Central memory CD8-positive, alpha-beta T cell (primary cell): ENCODE data around the gene GPR157.
"Not testable (repeated sequence)": the region's sequence is repeated elsewhere in the genome, so short reads cannot be mapped to it uniquely, and the experiment has no call there.

Experiments
- ATAC-seq: fragments of 150-1000 bp; cut with Tn5 transposase; replicated peaks from 2 replicates; pipeline ENCODE4 v1.10.0; 2022; ENCODE audit warnings: mild to moderate bottlenecking, moderate FRiP score, moderate number of reproducible peaks; ENCODE audit not compliant: poor library complexity, severe bottlenecking; ENCODE audit errors: extremely low read depth
- DNase-seq, 2 donors: peaks; one replicate each; pipeline ENCODE4 v3.0.0; 2021; ENCODE audit warnings: low spot score in 2 of 2
- H3K27ac Mint-ChIP-seq: one replicate; pipeline ENCODE4 v1.8.0; 2022; ENCODE audit warnings: low read depth, mild to moderate bottlenecking, moderate library complexity, mixed read lengths
- H3K27me3 Mint-ChIP-seq: one replicate; pipeline ENCODE4 v1.8.0; 2022; ENCODE audit warnings: mixed read lengths
- H3K36me3 Mint-ChIP-seq: one replicate; pipeline ENCODE4 v1.8.0; 2022; ENCODE audit warnings: mild to moderate bottlenecking, moderate library complexity, mixed read lengths; ENCODE audit not compliant: insufficient read depth
- H3K4me1 Mint-ChIP-seq: one replicate; pipeline ENCODE4 v1.8.0; 2022; ENCODE audit warnings: mixed read lengths
- H3K4me3 Mint-ChIP-seq: one replicate; pipeline ENCODE4 v1.8.0; 2022; ENCODE audit warnings: mild to moderate bottlenecking, moderate library complexity, mixed read lengths
- H3K9me3 Mint-ChIP-seq: one replicate; pipeline ENCODE4 v1.8.0; 2022; ENCODE audit warnings: mixed read lengths

GPR157 gene

DNA sequence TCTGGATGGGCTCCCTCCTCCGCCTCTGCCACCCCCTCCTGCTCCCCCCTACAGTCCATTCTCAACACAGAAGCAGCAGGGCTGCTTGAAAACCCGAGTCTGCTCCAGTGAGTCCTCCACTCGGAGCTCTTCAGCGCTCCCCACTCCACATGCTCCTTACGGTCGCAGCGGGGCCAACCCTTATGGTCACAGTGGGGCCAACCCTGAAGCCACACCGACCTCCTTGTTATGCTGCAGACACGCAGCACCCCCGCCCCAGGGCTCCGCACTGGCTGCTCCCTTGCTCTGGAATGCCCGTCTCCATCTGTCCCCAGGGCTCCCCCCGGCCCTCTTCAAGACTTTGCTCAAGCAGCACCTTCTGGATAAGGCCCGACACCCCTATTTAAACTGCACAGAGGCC is 22.6 kb downstream of the GPR157 start:
- H3K4me1 Mint-ChIP-seq: no peaks in the 10 kb centered on the region
- no peak overlapping the region for H3K4me3 Mint-ChIP-seq
- peaks cover 6% of the 10 kb centered on the region for H3K36me3 Mint-ChIP-seq
- DNase-seq: no peak
- no peaks in the 10 kb centered on the region for H3K27me3 Mint-ChIP-seq
- no peak for ATAC-seq
- H3K9me3 Mint-ChIP-seq: no peaks in the 10 kb centered on the region
- no peak overlapping the region for H3K27ac Mint-ChIP-seq

DNA sequence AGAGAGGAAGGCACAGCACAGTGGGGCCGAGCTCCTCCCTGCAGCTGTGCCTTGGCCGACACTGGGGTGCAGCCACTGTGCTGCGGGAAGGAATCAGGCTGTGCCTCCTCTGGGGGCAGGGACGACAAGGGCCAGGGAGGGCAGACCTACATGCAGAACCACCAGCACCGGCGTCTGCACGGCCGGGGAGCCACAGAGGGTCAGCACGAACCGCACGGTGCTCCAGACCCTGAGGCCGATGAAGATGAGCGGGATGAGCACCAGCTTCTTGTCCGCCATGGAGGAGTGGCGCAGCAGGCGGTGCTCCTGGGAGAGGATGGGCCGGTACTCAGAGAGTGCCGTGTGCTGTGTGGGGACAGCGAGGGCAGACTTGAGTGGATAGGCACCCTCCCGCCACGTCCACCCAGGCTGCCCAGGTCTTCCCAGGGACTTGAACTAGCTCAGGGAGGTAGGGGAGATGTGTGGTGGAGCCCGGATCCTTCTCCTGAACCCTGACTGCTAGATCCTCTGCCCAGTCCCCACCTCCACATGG is 23.5 kb downstream of the GPR157 start:
- H3K4me3 Mint-ChIP-seq: no peak overlapping the region
- H3K27me3 Mint-ChIP-seq: no peaks in the 10 kb centered on the region
- no peaks in the 10 kb centered on the region for H3K4me1 Mint-ChIP-seq
- H3K36me3 Mint-ChIP-seq: peaks cover 6% of the 10 kb centered on the region
- DNase-seq (no peak), ATAC-seq (no peak)
- H3K27ac Mint-ChIP-seq: no peak overlapping the region
- H3K9me3 Mint-ChIP-seq: no peaks in the 10 kb centered on the region

DNA sequence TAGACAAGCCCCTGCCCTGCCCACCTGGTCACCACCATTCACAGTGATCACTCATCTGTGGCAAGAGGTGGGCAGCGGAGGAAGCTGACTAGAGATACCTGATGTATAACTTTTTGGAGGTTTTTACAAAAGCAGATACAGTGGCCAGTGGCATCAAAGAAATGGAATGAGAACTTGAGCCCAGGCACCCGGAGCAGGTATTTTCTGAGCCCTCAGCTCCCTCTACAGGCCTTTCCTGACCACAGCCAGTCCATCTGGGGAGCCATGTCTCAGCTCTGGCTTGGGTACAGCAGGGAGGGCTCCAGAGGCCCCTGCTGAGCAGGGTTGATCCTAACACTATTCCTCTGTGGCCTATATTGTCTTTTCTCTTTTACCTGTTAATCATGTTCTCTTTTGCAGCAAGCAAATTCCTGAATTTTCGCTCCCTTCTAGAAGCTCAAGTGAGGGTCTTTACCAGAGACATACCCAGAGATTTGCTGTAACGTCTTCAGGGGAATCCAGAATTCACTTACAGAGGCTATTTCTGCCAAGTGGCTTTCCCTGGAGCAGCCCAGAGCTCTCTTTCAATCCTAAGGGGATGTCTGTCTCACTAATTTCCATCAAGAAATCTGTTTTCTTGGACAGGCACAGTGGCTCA is 27.3 kb downstream of the GPR157 start:
- no peak for DNase-seq
- Mint-ChIP-seq H3K36me3 (peaks cover 4% of the 10 kb centered on the region), H3K27me3 (no peaks in the 10 kb centered on the region), H3K27ac (no peak overlapping the region), H3K4me1 (no peaks in the 10 kb centered on the region), H3K9me3 (no peaks in the 10 kb centered on the region), H3K4me3 (no peak overlapping the region)
- no peak for ATAC-seq

DNA sequence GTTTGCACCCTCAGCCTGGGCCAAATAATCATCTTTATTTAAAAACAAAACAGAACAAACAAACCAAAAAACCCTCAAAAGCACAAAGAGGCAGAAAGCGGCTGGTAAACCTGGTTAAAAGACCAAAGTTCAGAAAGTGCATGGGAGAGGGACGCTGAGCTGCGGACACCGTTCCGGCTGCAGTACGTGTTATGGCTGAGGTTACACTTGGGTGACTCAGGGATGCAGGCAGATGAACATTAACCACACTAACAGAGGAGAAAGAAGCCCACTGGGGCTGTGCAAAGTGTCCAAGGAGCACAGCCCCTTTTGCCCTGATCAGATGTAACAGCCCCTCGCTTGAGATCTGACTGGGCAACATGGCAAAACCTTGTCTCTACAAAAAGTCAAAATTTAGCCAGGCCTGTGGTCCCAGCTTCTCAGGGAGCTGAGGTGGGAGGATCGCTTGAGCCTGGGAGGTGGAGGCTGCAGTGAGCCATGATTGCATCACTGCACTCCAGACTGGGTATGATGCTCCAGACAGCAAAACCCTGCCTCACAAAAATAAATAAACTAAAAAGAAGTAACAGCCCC is 28.3 kb downstream of the GPR157 start:
- H3K27me3 Mint-ChIP-seq: no peaks in the 10 kb centered on the region
- no peaks in the 10 kb centered on the region for H3K9me3 Mint-ChIP-seq
- H3K36me3 Mint-ChIP-seq: peaks cover 4% of the 10 kb centered on the region
- DNase-seq (no peak), ATAC-seq (no peak)
- H3K4me3 Mint-ChIP-seq: no peak overlapping the region
- H3K27ac Mint-ChIP-seq: no peak overlapping the region
- no peaks in the 10 kb centered on the region for H3K4me1 Mint-ChIP-seq

- Mint-ChIP-seq H3K36me3 (peaks cover 4% of the 10 kb centered on the region), H3K4me1 (no peaks in the 10 kb centered on the region), H3K27me3 (no peaks in the 10 kb centered on the region), H3K27ac (no peak overlapping the region), H3K4me3 (no peak overlapping the region), H3K9me3 (no peaks in the 10 kb centered on the region)
- no peak for ATAC-seq
- no peak for DNase-seq
Observed at GRCh38 chr1:9099555-9099954, 29.3 kb downstream of the GPR157 start.

DNA sequence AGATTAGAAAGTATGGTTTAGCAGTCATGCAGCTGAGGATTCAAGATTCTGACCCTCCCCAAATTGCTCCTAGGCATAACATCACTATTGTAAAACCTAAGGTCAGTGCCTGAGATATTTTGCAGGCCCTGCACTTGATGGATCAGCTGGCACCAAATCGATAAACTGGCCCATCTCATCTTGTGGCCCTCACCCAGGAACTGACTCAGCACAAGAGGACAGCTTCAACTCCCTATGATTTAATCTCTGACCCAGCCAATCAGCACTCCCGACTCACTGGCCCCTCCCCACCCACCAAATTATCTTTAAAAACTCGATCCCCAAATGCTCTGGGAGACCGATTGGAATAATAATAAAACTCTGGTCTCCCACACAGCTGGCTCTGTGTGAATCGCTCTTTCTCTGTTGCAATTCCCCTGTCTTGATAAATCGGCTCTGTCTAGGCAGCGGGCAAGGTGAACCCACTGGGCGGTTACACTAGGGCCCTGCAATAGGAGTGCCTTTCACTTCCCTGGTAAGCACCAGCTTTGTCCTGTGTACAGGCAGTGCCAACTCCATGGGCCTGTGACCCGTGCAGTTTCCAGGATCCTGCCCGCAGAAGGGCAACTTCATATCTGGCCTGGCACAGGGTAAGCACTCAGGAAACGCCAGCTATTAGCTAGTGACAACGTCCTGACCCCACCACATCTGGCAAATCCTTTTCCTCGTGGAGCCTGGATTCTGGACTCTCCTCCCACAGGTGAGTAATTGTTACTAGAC is 30.8 kb downstream of the GPR157 start:
- no peak overlapping the region for H3K27ac Mint-ChIP-seq
- ATAC-seq (no peak), DNase-seq (no peak)
- no peak overlapping the region for H3K4me3 Mint-ChIP-seq
- H3K4me1 Mint-ChIP-seq: no peaks in the 10 kb centered on the region
- no peaks in the 10 kb centered on the region for H3K27me3 Mint-ChIP-seq
- peaks cover 3% of the 10 kb centered on the region for H3K36me3 Mint-ChIP-seq
- H3K9me3 Mint-ChIP-seq: no peaks in the 10 kb centered on the region

DNA sequence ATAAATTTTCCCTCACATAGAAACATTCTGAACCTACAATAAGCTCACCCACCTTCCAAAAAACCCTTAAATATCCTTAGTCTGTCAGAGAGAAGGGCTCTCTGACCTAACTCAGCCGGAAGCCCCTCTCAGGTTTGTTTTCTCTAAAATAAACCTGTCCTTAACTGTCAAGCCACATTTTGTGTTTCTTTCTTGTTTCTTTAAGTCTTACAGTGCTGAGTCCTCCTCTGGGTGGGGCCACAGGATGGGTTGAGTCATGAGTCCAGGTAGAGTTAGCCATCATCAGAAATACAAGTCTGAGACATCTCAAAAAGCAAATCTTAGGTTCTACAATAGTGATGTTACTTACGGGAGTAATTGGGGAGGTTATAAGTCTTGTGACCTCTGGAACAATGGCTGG is 33.1 kb downstream of the GPR157 start:
- H3K36me3 Mint-ChIP-seq: no peaks in the 10 kb centered on the region
- H3K27me3 Mint-ChIP-seq: no peaks in the 10 kb centered on the region
- H3K27ac Mint-ChIP-seq: no peak overlapping the region
- H3K4me3 Mint-ChIP-seq: no peak overlapping the region
- DNase-seq (no peak), ATAC-seq (no peak)
- no peaks in the 10 kb centered on the region for H3K9me3 Mint-ChIP-seq
- H3K4me1 Mint-ChIP-seq: no peaks in the 10 kb centered on the region

- not testable (repeated sequence) for H3K27ac Mint-ChIP-seq, ATAC-seq, H3K36me3 Mint-ChIP-seq, DNase-seq, H3K4me3 Mint-ChIP-seq, H3K9me3 Mint-ChIP-seq, H3K4me1 Mint-ChIP-seq, H3K27me3 Mint-ChIP-seq
Observed at GRCh38 chr1:9093996-9094595, 34.8 kb downstream of the GPR157 start.

- H3K9me3 Mint-ChIP-seq: no peaks in the 10 kb centered on the region
- ATAC-seq (no peak), DNase-seq (no peak)
- no peaks in the 10 kb centered on the region for H3K36me3 Mint-ChIP-seq
- no peak overlapping the region for H3K4me3 Mint-ChIP-seq
- no peaks in the 10 kb centered on the region for H3K4me1 Mint-ChIP-seq
- H3K27me3 Mint-ChIP-seq: no peaks in the 10 kb centered on the region
- no peak overlapping the region for H3K27ac Mint-ChIP-seq
Observed at GRCh38 chr1:9093581-9093980, 35.3 kb downstream of the GPR157 start.

GRCh38 chr1:9093091-9093490 is 35.8 kb downstream of the GPR157 start:
- no peaks in the 10 kb centered on the region for H3K4me1 Mint-ChIP-seq
- no peak for DNase-seq
- H3K9me3 Mint-ChIP-seq: no peaks in the 10 kb centered on the region
- H3K27me3 Mint-ChIP-seq: no peaks in the 10 kb centered on the region
- H3K36me3 Mint-ChIP-seq: no peaks in the 10 kb centered on the region
- no peak for ATAC-seq
- H3K27ac Mint-ChIP-seq: no peak overlapping the region
- no peak overlapping the region for H3K4me3 Mint-ChIP-seq

GRCh38 chr1:9088807-9089206 is 40.1 kb downstream of the GPR157 start:
- Mint-ChIP-seq H3K27ac (no peak overlapping the region), H3K27me3 (peaks cover 10% of the 10 kb centered on the region), H3K36me3 (peaks cover 1% of the 10 kb centered on the region), H3K4me3 (no peak overlapping the region), H3K4me1 (no peaks in the 10 kb centered on the region), H3K9me3 (no peaks in the 10 kb centered on the region)
- DNase-seq (no peak), ATAC-seq (no peak)

- Mint-ChIP-seq H3K9me3 (no peaks in the 10 kb centered on the region), H3K4me3 (no peak overlapping the region), H3K36me3 (peaks cover 1% of the 10 kb centered on the region), H3K4me1 (no peaks in the 10 kb centered on the region), H3K27me3 (peaks cover 10% of the 10 kb centered on the region), H3K27ac (no peak overlapping the region)
- DNase-seq (no peak), ATAC-seq (no peak)
Observed at GRCh38 chr1:9087411-9088125, 41.3 kb downstream of the GPR157 start.
